HG03460 (cell line): ENCODE data around the gene MSRB1.
"Not testable (repeated sequence)": the region's sequence is repeated elsewhere in the genome, so short reads cannot be mapped to it uniquely, and the experiment has no call there.

ENCODE experiments used
- ATAC-seq: cut with Tn5 transposase; IDR thresholded peaks from one replicate; pipeline ENCODE4 v1.9.1; 2021; ENCODE audit not compliant: unreplicated experiment

MSRB1 gene

DNA sequence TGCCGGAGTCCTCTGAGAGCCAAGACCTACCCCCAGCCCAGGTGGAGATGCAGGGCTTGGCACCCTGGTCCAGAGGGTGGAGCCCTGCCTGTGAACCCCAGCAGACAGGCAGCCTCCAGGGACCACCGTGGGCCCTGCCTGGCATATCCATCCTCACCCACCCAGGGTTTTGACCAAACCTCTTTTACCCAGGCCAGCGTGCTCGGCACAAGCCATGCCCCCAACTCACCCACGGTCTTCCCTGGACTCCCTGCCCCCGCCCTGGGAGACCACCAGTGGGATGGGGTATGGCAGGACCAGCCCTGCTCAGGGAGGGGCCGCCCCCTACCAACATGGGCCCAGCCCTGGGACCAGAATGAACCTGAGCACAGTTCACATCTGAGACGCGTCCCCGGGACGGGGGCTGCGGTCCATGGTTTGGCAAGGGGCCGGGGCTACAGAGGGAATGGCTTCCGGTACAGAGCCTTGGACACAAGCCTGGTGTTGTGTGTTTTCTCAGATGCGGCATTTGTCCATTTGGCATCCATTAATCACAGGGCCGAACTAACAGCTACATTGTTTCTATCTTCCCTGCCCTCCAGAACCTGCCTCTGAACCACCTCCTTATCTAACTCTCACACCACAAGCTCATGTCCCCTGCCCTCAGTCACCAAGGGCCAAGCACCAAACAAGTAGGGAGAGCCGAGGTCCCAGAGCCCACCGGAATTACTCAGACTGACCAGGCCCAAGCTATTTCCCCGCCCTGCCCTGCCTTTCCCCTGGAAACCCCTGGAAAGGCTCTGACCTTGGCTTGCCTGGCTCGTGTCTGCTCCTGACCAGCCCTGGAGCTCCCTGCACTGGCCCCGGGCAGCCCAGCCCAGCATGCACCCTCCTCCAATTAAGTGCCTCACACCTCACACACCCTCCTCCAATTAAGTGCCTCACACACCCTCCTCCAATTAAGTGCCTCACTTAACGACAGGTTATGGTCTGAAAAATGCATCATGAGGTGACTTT lies 38.9 kb downstream of the MSRB1 start:
- ATAC-seq, result no peak

DNA sequence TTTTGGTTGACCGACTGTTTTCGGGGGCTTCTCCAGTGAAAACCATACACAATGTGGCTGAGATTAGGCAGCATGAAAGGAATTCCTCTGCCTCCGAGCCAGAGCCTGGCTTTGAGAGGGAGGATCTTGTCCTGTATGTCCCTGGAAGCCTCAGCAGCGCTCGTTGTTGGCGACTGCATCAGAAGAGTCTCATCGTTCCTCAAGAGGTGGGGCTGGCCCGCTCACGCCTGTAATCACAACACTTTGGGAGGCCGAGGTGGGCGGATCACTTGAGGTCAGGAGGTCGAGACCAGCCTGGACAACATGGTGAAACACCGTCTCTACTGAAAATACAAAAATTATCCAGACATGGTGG lies 39.8 kb downstream of the MSRB1 start:
- no peak for ATAC-seq

DNA sequence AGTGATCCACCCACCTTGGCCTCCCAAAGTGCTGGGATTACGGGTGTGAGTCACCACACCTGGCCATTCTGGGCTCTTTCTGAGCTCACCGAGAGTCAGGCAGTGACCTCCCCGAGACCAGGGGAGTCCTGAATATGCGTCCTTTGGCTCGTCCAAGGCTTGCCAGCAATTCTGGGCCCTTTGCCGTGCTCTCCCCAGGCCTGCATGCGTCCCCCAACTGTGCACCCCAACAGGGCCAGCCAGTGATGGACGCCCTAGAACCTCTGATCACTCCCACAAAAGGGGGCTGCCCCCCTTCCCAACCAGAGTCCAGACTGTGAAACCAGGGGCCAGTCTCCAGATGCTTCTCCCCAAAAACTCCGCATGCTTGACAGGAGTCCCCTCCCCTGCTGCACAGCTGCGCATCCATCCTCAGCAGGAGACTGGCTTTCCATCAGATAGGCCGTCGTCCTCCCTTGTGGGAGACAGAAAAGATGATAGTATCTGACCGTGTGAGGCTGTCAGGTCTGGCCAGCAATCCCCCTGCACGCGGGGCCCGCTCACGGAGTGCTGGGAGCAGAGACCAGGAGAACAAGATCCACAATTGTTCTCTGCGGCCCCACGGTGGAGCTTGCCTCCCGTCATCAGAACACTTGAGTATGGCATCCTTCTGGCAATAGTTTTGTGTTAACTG lies 40.3 kb downstream of the MSRB1 start:
- no peak for ATAC-seq

- ATAC-seq, result no peak
Observed at GRCh38 chr16:1900452-1900774, 42.6 kb downstream of the MSRB1 start.

DNA sequence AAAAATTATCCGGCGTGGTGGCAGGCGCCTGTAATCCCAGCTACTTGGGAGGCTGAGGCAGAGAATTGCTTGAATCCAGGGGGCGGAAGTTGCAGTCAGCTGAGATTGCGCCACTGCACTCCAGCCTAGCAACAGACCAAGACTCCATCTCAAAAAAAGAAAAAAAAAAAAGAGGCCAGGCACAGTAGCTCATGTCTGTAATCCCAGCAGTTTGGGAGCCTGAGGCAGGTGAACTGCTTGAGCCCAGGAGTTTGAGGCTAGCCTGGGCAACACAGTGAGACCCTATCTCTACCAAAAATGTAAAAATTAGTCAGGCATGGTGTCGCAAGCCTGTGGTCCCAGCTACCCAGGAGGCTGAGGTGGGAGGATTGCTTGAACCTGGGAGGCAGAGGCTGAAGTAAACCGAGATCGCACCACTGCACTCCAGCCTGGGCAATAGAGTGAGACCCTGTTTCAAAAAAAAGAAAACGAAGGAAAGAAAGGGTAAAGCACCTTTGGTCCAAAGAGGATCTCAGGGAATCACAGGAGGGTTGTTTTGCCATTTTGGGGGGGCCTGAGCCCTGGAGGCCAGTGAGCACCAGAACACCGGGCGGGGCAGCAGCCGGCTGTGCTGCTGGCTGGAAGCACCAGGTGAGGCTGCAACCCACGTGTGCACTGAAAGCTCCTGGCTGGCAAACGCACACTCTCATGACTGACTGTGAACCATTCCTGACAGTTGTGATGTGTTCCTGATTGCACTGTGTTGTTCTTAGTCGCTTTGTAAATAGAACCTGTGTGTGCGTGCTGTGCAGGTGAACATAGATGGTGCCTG lies 43.2 kb downstream of the MSRB1 start:
- ATAC-seq, result no peak

- not testable (repeated sequence) for ATAC-seq
Observed at GRCh38 chr16:1897692-1898091, 45.3 kb downstream of the MSRB1 start.

DNA sequence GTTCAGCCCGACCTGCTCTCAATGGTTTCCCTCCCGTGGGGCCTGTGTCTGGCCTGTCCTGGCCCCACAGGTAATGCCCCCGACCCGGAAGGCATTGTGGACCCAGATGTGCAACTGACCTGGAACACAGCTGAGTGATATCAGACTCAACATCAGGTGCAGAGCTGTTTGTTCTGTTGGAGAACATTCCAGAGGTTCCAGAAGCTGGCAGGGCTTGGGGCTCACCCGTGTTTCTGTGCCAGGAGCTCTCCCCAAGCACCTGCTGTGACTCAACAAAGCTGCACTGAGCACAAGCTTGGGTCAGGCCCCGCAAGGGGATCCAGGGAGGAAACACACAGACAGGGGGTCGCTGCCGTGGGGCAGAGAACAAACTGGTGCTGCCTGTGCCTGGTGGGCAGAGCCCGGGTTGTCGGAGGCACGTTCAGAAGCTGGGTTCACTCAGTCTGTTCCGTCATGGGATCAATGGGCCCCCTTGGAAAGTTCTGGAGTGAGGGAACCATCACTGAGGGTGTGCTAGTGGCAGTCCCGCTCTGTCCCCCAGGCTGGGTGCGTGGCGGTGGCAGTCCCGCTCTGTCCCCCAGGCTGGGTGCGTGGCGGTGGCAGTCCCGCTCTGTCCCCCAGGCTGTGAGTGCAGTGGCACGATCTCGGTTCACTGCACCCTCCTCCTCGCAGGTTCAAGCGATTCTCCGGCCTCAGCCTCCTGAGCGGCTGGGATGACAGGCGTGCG lies 46.9 kb downstream of the MSRB1 start:
- ATAC-seq, result no peak

GRCh38 chr16:1895068-1895467 lies 47.9 kb downstream of the MSRB1 start:
- no peak for ATAC-seq

DNA sequence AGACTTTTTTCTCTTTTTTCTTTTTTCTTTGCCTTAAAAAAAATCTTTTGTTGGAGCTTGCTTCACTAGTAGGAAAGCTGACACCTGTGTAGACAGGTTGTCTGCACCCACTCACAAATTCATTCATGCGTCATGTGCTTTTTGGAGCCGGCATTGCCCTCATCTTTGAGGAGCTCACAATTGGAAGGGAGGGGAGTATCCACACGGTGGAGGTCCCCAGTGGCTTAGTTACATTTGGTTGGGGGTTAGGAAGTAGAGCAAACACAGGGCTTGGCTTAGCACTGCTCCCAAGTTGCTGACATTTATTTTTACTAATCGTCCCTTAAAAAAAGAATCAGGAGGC lies 52.3 kb downstream of the MSRB1 start:
- no peak for ATAC-seq

- ATAC-seq, result no peak
Observed at GRCh38 chr16:1890024-1890707, 52.8 kb downstream of the MSRB1 start.
